GM19372 (cell line): Measurements from ENCODE around the gene FBXO28.
"Not testable (repeated sequence)": the region's sequence is repeated elsewhere in the genome, so short reads cannot be mapped to it uniquely, and the experiment has no call there.

ENCODE experiments used
- ATAC-seq: cut with Tn5 transposase; IDR thresholded peaks from one replicate; pipeline ENCODE4 v1.9.1; 2021; ENCODE audit warnings: mild to moderate bottlenecking, low read depth, moderate library complexity; ENCODE audit not compliant: unreplicated experiment

The FBXO28 gene

DNA sequence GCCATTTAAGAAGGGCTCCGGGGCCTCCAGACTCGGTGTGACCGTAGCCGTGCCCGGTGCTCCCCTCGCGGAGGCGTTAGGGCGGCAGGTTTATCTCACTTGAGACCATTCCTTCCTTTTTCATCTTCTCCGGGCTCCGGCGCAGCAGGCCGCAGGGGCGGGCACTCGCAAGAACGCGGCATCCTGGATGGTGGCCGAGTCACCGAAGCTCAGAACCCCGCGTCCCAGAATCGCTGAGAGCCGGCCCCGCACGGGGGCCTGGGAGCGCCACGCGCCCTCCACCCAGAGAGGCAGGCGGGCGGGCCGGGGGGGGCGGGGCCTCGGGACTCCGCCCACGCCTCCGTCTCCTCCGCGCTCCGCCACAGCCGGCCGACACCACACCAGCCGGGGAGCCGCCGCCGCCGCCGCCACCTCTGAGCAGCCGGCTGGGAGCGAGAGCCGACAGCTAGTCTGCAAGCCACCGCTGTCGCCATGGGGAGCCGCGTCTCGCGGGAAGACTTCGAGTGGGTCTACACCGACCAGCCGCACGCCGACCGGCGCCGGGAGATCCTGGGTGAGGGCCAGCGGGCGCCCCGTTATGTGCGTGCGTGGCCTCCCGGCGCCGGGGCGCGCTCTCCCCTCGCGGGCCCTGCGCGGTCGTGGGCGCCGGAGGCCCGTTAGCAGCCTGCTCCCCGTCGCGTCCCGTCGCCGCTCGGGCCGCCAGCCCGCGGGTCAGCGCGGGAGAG lies 69.1 kb downstream of the FBXO28 start, which contains the start of gene DEGS1:
Gene DEGS1 (plus strand): TSS at position 375 of the 725 bp plus-strand sequence. CDS start 97 bp downstream, at position 472.
- ATAC-seq: peak; percentile 52

DNA sequence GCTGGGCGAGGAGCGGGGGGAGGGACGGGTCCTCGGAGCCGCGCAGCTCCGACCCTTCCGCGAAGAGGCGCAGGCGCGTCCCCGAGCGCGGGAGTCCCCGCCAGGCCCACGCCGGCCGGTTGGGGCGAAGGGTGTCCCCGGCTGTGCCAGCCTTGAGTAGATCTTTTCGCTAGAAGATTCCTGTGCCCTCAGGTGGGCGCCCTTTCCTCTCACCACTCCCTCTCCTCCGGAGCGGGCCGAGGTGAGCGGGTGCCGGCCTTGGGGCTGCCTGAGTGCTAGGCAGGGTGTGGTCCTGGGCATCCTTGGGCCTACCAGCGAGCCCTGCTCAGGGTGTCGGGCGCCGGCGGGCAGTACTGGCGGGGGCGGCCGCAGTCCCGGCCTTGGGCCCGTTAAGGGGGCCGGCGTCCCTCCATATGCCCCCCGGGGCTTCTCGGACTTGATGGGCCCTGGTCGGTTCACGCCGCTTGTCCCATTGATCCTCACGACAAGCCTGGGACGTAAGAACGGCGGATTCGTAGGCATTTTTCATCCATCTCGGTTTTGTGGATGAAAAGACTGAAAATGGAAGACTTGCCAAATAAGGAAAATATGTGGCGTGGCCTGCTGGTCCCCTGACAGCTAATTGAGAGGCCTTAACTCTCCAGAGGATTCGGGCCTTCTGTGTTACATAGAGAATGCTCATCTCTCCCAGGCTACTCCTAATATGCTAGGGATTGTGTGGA lies 69.8 kb downstream of the FBXO28 start:
- ATAC-seq: peak; percentile 45

DNA sequence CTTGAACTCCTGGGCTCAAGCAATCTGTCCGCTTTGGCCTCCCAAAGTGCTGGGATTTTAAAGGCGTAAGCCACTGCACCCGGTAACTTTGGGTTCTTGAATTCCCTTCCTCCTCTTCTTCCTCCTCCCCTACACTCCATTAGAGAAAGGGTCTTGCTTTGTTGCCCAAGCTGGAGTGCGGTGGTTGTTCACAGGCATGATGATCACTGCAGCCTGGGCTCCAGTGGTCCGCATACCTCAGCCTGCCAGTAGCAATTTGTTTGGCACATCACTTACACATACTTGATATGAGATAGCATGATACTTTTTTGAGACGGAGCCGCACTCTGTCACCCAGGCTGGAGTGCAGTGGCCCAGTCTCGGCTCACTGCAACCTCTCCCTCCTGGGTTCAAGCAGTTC lies 71.3 kb downstream of the FBXO28 start:
- ATAC-seq: no peak

DNA sequence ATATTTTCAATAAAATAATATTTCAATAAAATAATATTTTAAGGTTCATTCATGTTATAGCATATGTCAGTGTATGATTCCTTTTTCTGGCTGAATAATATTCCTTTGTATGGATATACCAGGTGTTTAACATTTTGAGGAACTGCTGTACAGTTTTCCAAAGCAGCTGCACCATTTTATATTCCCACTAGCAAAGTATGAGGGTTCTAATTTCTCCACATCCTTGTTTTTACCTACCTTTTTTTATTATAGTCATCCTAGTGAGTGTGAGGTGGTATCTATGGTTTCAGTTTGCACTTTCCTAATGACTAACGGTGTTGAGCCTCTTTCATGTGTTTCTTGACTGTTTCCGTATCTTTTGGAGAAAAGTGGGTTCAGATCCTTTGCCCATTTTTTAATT lies 74.4 kb downstream of the FBXO28 start:
- ATAC-seq: no peak

DNA sequence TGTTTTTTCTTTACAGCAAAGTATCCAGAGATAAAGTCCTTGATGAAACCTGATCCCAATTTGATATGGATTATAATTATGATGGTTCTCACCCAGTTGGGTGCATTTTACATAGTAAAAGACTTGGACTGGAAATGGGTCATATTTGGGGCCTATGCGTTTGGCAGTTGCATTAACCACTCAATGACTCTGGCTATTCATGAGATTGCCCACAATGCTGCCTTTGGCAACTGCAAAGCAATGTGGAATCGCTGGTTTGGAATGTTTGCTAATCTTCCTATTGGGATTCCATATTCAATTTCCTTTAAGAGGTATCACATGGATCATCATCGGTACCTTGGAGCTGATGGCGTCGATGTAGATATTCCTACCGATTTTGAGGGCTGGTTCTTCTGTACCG lies 75.7 kb downstream of the FBXO28 start:
- ATAC-seq: no peak

DNA sequence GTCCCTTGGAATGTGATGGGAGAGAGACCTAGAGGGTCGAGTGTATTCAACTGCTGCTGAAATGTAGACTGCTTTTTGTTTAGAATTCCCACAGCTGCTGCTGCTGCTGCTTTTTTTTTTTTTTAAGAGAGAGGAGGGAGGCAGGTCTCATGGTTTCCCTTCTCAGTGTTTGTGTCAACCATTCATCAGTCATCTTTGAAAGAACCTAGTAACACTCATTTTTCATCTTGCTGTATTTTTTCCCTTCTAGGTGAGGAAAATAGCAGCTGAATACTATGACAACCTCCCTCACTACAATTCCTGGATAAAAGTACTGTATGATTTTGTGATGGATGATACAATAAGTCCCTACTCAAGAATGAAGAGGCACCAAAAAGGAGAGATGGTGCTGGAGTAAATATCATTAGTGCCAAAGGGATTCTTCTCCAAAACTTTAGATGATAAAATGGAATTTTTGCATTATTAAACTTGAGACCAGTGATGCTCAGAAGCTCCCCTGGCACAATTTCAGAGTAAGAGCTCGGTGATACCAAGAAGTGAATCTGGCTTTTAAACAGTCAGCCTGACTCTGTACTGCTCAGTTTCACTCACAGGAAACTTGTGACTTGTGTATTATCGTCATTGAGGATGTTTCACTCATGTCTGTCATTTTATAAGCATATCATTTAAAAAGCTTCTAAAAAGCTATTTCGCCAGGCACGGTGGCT lies 78.3 kb downstream of the FBXO28 start:
- ATAC-seq: no peak

DNA sequence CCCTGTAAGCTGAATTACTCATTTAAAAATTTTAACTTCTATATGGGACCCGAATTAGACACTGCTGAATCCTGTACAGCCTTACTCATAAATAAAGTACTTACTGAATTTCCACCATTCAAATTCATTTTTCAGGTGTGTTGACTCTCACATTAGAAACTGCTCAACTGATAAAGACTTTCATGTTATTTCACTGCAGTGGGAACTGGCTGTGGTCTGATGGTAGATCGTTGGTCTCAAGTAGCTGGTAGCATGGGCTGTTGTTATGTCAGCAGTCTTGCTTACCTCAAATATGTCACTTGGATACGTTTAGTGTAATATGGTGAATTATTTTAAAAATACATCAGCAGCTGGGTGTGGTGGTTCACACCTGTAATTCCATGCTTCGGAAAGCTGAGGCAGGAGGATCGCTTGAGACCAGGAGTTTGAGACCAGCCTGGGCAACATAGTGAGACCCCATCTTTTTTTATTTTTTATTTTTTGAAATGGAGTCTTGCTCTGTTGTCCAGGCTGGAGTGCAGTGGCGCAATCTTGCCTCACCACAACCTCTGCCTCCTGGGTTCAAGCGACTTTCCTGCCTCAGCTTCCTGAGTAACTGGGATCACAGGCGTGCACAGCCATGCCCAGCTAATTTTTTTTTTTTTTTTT lies 79.5 kb downstream of the FBXO28 start:
- no peak for ATAC-seq

DNA sequence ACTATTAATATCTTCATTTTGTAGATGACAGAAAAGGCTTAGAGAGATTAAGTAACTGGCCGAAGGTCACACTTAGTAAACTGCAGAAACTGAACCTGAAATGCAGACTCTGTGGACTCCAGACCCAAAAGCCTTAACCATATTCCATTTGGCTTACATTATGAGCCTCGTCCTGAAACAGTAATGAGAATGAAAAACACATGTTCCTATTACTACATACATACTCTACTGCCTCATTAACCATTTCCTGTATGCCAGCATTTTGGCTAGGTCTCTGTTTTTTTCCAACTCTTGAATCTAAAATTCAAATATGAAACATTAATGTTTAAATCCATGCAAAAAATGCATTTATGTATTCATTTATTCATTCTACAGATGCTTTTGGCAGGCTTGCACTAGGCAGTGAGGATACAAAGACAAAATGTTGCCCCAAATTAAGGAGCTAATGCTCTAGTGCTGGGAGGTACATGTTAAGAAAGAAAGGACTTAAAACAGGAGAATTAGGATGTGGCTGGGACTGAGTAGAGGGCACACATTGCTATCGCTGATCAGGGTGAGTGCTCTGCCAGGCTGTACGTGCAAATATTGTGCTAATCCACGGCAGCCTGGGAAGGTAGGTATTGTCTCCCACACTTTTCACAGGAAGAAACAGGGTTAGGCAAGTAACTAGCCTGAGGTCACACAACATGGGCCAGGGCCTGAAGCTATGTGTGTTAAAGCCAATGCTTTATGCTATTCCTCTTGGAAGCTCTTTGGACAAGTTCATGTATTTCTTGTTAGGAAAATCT lies 83.1 kb downstream of the FBXO28 start:
- no peak for ATAC-seq

DNA sequence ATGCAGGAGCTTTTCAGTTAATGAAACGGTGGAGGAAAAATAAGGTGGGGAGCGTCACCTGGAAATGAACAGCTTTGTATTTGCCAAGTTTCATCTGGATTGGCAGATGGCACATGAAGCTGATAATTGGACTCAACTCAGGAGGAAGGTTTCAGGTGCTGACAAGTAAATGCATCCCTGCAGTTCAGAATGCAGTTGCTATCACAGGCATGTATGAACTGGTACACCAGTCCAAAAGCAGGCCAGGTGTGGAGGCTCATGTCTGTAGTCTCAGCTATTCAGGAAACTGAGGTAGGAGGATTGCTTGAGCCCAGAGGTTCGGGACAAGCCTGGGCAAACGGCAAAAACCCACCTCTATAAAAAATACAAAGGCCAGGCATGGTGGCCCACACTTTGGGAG lies 84.7 kb downstream of the FBXO28 start:
- no peak for ATAC-seq

DNA sequence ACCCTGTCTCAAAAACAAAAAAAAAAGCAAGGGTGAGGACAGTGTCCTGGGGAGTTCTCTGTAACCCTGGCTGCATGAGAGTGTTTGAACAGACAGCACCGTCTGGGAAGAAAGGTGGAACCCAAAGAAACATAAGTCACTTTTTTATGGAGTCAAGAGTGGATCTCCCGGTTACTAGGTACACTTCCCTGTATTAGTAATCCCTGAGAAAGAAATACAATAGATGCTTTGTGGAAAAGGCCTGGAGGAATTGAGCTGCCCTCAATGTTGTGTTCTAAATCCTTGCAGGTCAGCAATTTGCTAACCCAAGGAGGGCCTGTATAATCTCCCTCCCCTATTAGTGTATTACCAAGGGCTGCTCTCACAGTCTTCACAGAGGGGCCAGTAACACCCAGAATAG lies 85.8 kb downstream of the FBXO28 start:
- ATAC-seq: no peak

DNA sequence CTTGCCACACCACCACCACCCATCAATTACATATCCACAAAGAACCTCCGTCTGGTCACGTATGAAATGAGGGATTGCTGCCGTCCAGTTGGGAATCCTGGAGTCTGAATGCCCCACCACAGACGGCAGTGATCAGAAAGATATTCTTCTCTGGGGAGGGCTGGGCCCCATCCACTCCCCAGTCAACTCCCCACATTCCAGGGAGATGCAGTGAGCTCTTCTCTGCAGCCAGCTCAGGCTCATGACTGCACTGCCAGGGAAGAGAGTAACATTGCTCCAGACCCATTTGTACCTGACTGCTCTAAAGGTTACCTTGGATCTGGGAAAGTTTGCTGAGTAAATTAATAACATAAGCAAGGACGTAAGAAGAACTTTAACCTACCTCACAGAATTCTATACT lies 87.5 kb downstream of the FBXO28 start:
- no peak for ATAC-seq

DNA sequence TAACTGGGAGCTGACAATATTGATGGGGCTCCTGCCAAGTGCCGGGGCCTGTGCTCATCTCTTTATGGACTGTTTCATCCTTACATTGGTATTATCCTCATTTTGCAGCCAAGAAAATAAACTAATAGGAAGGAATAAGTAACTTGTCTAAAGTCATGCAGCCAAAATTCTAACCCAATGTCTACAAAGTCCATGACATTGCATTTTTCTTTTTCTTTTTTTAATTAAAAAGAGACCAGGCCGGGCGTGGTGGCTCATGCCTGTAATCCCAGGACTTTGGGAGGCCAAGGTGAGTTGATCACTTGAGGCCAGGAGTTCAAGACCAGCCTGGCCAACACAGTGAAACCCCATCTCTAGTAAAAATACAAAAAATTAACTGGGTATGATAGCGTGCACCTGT lies 87.9 kb downstream of the FBXO28 start:
- no peak for ATAC-seq

DNA sequence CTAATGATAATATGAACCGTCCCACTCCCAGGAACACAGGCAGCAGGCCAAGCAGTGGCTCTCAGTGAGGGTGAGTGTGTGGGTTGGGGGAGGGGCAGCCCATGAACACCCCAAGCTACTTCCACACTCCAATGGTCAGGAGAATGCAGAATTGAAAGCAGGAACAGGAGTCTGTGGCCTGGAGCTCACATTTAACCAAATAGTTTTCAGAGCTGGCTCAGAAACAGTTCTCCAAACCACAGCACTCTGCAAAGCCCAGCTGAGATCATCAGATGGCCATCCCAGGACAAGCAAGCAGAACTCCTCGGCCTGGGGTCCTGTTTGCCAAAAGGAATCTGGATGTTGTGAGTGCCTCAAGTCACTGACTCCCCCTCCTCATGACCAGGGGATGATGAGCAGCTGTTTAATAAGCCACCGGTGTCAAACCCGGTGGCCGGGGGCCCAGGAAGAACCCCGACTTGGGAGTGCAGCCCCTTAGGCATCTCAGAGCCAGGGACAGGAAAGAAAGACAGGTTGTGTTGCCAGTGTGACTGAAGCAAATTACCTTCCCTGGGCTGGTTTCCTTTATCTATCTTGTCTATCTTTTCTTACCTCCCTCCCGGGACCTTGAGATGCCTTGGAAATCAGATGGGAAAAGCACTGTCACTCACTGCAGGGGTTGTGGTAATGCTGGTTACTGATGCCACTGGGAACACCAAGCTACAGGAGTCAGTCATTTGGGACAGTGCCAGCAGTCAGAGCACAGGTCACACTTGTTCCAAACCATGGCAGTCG lies 89.5 kb downstream of the FBXO28 start:
- peak; percentile 44 for ATAC-seq

DNA sequence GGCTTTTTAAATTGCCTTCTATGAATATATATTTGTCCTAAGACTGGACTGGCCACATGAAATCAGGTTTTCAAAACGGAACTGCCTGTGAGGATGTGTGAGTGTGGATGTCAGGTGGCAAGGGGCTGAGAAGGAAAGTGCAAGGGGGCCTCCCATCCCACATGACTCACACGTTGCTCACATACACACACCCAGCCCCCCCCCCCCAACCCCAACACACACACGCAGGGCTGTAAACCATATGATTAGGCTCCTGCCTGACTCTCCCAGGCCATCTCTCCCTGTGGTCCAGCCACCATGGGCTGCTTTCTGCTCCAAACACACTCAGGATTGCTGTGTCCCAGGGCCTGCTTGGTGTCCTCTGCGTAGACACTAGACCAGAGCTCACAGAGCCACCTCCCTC lies 91.5 kb downstream of the FBXO28 start:
- ATAC-seq: peak; percentile 42

DNA sequence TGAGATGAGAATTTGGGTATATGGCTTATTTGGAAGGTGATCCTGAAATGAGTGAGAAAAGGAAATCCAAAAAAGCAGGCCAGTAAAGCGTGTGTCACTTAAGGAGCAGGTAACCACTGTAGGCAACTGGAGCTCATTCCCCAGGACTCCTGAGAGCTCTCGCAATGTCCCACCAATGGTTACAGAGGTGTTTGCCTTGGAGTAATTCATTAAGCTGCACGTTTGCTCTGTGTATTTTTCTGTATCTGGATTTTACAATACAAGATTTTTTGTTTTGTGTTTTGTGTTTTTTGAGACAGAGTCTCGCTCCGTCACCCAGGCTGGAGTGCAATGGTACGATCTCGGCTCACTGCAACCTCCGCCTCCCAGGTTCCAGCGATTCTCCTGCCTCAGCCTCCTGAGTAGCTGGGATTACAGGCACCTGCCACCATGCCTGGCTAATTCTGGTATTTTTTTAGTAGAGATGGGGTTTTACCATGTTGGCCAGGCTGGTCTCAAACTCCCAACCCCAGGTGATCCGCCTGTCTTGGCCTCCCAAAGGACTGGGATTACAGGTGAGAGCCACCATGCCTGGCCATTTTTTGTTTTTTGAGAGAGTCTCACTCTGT lies 92.1 kb downstream of the FBXO28 start:
- not testable (repeated sequence) for ATAC-seq

DNA sequence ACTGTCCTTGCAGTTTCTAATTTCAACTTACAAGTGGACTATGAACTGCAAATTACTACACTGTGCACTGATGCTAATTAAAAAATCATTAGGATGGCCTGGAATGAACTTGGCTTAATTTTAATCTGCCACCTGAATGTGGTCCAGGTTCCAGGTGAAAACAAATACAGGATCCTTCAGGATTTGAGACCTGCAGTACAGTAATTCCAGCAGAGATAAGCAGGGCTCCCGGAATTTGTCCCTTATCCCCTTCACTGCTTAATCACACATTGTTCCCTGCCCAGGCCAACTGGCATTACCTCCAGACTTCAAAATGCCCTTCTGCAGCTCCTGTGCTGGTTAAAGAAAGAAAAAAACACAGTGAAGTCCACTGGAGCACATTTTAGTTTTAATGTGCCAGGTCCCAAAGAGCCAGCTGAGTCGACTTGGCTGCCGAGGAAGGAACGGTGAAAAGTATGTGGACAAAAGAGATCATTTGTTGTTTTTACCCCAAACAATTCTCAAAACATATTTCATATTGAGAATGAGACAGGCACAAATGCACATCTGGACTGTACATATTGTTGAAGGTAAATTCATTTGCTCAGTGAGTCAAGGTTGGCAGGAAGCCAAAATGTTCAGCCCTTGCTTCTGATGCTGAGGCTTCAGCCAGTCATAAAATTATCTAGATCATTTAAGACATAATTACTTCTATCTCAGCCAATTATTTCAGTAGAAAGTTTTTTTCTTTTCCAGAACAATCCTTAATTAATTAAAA lies 97.5 kb downstream of the FBXO28 start:
- ATAC-seq: no peak
